CD4-positive, alpha-beta T cell treated with Interleukin-17A for 1 hour (primary cell): ENCODE results near the gene SRD5A3.
"Not testable (repeated sequence)": the region's sequence is repeated elsewhere in the genome, so short reads cannot be mapped to it uniquely, and the experiment has no call there.

Source experiments
- DNase-seq: peaks from one replicate; pipeline ENCODE4 v3.0.0-alpha.2; 2020

SRD5A3 gene

GRCh38 chr4:55347610-55348228, 1.7 kb downstream of the SRD5A3 start:
- DNase-seq, result no peak

DNA sequence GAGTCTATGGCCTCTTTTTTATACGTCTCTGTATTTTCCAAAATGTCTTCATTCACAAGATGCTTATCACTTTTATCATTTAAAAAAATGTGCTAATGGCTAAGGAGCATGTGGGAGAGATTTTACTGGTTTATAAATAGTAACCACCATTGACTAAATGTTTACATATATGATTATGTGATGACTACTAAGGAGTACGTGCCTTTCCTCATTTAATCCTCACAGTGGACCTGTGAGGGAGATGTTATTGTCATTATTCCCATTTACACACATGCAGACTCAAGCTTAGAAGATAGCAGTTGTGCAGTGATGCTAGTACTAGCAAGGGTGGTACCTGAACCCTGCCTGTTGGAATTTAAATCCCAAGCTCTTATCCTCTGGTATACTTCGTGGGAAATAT, 2.4 kb downstream of the SRD5A3 start:
- DNase-seq, result no peak

DNA sequence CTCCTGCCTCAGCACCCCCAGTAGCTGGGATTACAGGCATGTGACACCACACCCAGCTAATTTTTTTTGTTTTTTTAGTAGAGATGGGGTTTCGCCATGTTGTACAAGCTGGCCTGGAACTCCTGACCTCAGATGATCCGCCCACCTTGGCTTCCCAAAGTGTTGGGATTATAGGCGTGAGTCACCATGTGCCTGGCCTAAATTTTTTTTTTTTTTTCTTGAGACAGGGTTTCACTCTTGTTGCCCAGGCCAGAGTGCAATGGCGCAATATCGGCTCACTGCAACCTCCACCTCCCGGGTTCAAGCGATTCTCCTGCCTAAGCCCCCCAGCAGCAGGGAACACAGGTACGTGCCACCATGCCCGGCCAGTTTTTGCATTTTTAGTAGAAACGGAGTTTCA, 4.8 kb downstream of the SRD5A3 start:
- DNase-seq, result not testable (repeated sequence)

GRCh38 chr4:55351824-55352223, 5.8 kb downstream of the SRD5A3 start:
- no peak for DNase-seq

DNA sequence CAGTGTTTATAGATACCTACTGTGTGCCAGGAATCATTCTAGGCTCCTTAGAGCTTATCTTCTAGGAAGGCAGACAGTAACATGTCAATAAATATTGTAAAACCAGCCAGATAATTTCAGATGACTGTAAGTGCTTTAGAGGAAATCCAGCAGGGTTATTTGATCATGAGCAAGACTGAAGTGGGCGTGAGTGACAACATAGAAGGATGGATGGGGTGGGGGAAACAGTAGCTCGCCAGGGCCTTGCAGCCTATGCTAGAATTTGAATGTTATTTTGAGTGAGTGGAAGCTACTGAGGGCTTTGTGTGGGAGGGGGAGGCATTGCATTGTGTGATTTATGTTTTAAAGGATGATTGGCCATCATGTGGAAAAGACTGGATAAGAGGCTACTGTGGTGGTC, 6.7 kb downstream of the SRD5A3 start:
- DNase-seq, result no peak

DNA sequence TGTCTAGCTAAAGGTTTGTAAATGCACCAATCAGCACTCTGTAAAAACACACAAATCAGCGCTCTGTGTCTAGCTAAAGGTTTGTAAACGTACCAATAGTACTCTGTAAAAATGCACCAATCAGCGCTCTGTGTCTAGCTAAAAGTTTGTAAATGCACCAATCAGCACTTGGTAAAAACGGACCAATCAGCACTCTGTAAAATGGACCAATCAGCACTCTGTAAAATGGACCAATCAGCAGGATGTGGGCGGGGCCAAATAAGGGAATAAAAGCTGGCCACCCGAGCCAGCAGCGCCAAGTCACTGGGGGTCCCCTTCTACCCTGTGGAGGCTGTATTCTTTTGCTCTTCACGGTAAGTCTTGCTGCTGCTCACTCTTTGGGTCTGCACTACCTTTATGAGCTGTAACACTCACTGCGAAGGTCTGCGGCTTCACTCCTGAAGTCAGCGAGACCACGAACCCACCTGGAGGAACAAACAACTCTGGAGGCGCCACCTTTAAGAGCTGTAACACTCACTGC, 7.2 kb downstream of the SRD5A3 start:
- DNase-seq, result not testable (repeated sequence)

GRCh38 chr4:55354648-55355047, 8.6 kb downstream of the SRD5A3 start:
- DNase-seq, result no peak

- DNase-seq, result no peak
These were observed 9.5 kb downstream of the SRD5A3 start for GRCh38 chr4:55355555-55355954.

- DNase-seq, result no peak
These were observed 11.0 kb downstream of the SRD5A3 start for GRCh38 chr4:55356991-55357461.

DNA sequence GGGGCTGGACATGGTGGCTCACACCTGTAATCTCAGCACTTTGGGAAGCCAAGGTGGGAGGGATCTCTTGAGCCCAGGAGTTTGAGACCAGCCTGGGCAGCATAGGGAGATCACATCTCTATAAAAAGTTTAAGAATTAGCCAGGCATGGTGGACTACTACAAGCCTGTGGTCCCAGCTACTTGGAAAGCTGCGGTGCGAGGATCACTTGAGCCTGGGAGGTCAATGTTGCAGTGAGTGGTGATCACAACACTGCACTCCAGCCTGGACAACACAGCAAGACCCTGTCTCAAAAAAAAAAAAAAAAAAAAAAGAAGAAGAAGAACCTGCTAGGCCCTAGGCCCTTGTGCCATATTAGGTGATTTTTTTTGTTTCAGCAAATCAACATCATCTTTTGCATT, 12.2 kb downstream of the SRD5A3 start:
- DNase-seq, result no peak

DNA sequence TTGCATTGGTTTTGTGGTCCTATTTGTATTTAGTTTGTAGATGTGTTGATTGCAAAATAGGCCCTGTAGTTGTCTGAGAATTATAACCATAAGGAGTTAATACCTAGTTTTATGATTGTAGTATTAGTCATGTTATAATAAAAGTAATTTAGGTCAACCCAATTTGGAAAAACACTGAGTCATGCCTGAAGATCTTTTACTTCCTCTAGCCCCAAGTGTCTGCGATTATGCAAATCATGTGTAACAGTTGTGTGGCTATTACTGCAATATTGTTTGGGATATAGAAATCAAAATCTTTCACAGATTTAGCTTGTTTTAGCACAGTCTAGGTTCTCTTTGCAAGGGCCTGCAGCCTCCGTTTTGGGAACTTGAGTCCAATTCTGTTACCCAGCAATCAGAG, 12.6 kb downstream of the SRD5A3 start:
- DNase-seq, result no peak

DNA sequence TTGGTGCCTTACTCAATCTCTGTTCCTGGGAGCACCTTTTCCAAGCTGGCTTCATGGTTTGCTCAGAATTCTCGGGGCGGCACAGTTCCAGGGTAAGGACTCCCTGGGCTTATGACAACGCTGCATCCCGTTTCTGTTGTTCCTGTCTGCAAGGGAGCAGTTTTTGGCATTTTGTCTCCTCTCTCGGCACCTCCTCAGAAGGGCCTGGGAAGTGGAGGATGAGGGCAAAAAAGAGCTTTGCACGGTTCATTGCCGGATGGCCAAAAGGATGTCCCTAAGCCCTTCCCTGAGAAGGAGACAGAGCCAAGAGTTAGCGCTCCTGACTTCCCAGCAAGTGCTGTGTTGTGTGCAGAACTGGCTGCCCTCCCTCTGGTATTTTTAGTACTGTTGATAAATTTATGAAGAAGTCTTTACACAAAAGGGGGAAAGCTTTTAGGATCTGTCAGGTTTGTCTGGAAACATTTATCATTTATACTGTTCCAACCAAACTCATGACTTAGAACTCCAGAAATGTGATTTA, 13.4 kb downstream of the SRD5A3 start:
- DNase-seq, result no peak

GRCh38 chr4:55362938-55363337, 16.9 kb downstream of the SRD5A3 start:
- DNase-seq, result not testable (repeated sequence)

DNA sequence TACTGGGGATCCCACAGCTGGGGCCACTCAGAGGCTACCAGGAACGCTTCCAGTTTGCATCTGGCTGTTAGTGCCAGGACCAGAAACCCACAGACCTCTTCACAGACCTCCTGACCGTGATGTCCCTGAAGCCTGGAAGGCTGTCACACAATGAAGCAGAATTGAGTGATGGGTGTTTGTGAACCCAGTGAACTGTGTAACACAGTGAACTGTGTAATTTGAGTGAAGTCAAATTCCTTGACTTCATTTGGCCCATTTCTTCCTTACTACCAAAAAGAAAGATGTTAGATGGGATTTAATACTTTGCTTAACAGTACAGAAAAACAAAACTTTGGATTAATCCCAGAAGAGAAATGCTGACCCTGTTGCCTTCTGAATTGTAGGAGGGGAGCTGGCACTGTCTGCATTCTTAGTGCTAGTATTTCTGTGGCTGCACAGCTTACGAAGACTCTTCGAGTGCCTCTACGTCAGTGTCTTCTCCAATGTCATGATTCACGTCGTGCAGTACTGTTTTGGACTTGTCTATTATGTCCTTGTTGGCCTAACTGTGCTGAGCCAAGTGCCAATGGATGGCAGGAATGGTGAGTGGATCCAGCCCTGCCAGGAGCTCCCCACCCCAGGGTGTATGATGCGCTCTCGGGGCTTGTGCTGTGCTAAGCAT, 17.8 kb downstream of the SRD5A3 start:
- no peak for DNase-seq

GRCh38 chr4:55364691-55365344, 18.8 kb downstream of the SRD5A3 start:
- no peak for DNase-seq

DNA sequence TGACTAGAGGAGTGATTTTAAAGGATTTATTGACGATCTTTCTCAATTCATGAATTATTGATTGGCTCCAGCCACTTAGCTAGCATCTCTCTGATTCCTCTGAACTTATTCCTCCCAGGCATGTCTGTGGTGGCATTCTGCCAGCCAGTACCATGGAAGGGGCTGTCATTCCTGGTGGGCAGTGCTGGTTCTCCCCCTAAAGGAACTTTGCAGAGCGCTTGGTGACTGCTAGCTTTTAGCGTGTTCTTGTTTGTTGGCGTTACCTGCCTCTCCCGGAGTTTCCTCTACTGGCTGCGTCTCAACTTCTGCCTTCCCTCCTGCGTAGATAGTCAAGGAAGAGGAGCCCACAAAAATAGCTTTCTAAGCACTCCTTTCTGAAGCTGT, 19.3 kb downstream of the SRD5A3 start:
- no peak for DNase-seq

DNA sequence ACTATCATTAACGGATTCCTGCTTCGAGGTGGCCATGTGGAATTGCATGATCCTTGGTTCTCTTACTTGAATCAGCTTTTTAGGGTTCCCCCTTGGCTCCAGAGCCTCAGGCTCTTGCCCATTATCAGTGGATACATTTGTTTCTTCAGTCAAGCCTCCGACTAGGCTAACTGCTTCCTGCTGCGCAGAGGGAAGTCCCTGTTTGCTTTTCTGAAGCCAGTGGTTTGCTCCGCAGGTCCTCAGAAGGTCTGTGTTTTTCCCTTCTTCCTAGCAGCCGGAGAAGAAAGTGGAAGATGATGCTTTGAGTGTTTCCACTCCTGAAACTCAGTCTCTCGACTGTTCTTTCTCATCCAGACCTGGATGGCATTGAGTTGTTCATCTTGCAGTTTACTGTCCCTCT, 20.6 kb downstream of the SRD5A3 start:
- DNase-seq, result no peak

GRCh38 chr4:55367084-55367722, 21.2 kb downstream of the SRD5A3 start:
- no peak for DNase-seq

DNA sequence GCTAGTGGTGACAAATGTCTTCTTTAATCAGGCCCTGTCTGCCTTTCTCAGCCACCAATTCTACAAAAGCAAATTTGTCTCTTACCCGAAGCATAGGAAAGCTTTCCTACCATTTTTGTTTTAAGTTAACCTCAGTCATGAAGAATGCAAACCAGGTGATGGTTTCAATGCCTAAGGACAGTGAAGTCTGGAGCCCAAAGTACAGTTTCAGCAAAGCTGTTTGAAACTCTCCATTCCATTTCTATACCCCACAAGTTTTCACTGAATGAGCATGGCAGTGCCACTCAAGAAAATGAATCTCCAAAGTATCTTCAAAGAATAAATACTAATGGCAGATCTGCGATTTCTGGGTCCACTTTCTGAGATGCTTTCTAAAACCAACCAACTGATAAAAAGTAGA, 23.9 kb downstream of the SRD5A3 start:
- no peak for DNase-seq

DNA sequence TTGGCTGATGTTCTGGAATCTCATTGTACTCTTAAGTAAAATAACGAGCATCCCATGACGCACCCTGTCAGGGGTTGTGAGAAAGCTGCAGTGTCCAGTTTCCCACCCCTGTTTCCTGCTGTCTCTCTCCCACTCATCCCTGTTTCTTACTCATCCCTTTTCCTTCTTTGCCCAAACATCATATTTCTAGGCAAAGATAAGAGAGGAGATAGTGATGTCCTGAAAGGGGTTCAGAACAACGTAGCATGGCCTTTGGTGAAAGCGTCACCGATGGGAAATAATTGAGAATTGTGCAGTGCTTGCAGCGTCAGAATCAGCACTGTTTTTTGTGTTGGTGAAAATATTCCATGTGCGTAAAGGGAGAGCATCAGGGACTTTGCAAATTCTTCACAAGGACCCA, 26.2 kb downstream of the SRD5A3 start:
- DNase-seq, result no peak

- DNase-seq, result no peak
These were observed 27.4 kb downstream of the SRD5A3 start for GRCh38 chr4:55373461-55373860.

GRCh38 chr4:55376698-55377097, 30.7 kb downstream of the SRD5A3 start:
- DNase-seq, result no peak
